ENCODE measurements around the gene AFDN.

Gene AFDN

DNA sequence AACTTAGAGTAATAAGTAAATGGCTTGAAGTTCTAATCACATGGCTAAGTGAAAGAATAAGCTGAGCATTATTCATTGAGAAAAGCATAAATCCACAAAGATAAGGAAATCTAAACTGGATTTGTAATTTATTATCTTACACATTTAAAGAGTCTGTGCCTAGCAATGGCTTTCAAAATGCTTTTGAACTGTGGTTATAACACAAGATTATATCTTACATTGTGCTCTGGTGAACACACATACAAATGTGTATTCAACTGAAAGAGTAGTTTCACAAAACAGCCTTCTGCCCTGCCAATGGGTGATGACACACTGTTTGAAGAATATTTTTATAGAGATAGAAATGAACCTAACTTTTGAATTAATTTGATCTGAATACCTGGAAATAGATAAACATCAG, 83.3 kb downstream of the AFDN start:
- no peaks in the 10 kb centered on the region for H3K27me3 ChIP-seq (ENCODE audit: insufficient read depth, low read length, poor library complexity)
- no peak overlapping the region for H3K27ac ChIP-seq (ENCODE audit: low read length)
- H2AFZ ChIP-seq (ENCODE audit: low read depth, low read length): no peak overlapping the region
- no peak overlapping the region for H3K9ac ChIP-seq (ENCODE audit: low read depth, low read length)
- no peaks in the 10 kb centered on the region for H3K9me3 ChIP-seq (ENCODE audit: insufficient read depth, low read length, severe bottlenecking)
- DNase-seq: no peak
- no peaks in the 10 kb centered on the region for H3K79me2 ChIP-seq (ENCODE audit: insufficient read depth, low read length)
- H3K36me3 ChIP-seq (ENCODE audit: insufficient read depth, low read length): no peaks in the 10 kb centered on the region
- TF ChIP-seq EZH2 (IDR thresholded peaks at IDR 0.05; ENCODE audit: borderline replicate concordance, low read depth, low read length, severe bottlenecking) (no peak), CTCF (IDR thresholded peaks at IDR 0.05; ENCODE audit: borderline replicate concordance, extremely low read depth, low read length, poor library complexity, severe bottlenecking) (no peak)
- H3K4me1 ChIP-seq (ENCODE audit: insufficient read depth, low read length): no peaks in the 10 kb centered on the region
- H3K4me2 ChIP-seq (ENCODE audit: insufficient read depth, low read length): no peak overlapping the region
- ATAC-seq (ENCODE audit: insufficient read depth, low read depth): no peak
- no peak overlapping the region for H3K4me3 ChIP-seq (ENCODE audit: low read depth in 1 of 2, low read length in 2 of 2)
- H4K20me1 ChIP-seq (ENCODE audit: insufficient read depth, low read length): no peaks in the 10 kb centered on the region

- H4K20me1 ChIP-seq (ENCODE audit: insufficient read depth, low read length): no peaks in the 10 kb centered on the region
- H3K79me2 ChIP-seq (ENCODE audit: insufficient read depth, low read length): no peaks in the 10 kb centered on the region
- H3K27ac ChIP-seq (ENCODE audit: low read length): no peak overlapping the region
- no peak overlapping the region for H3K9ac ChIP-seq (ENCODE audit: low read depth, low read length)
- no peak for DNase-seq
- no peaks in the 10 kb centered on the region for H3K27me3 ChIP-seq (ENCODE audit: insufficient read depth, low read length, poor library complexity)
- H2AFZ ChIP-seq (ENCODE audit: low read depth, low read length): no peak overlapping the region
- H3K4me2 ChIP-seq (ENCODE audit: insufficient read depth, low read length): no peak overlapping the region
- TF ChIP-seq EZH2 (IDR thresholded peaks at IDR 0.05; ENCODE audit: borderline replicate concordance, low read depth, low read length, severe bottlenecking): no peak
- no peak for TF ChIP-seq CTCF (IDR thresholded peaks at IDR 0.05; ENCODE audit: borderline replicate concordance, extremely low read depth, low read length, poor library complexity, severe bottlenecking)
- H3K36me3 ChIP-seq (ENCODE audit: insufficient read depth, low read length): no peaks in the 10 kb centered on the region
- H3K4me3 ChIP-seq (ENCODE audit: low read depth in 1 of 2, low read length in 2 of 2): no peak overlapping the region
- no peaks in the 10 kb centered on the region for H3K4me1 ChIP-seq (ENCODE audit: insufficient read depth, low read length)
- H3K9me3 ChIP-seq (ENCODE audit: insufficient read depth, low read length, severe bottlenecking): no peaks in the 10 kb centered on the region
- ATAC-seq (ENCODE audit: insufficient read depth, low read depth): no peak
Measured at GRCh38 chr6:167910652-167911051, 83.9 kb downstream of the AFDN start.

GRCh38 chr6:167912494-167912893, 85.8 kb downstream of the AFDN start:
- H3K4me3 ChIP-seq (ENCODE audit: low read depth in 1 of 2, low read length in 2 of 2): no peak overlapping the region
- H3K4me2 ChIP-seq (ENCODE audit: insufficient read depth, low read length): no peak overlapping the region
- no peaks in the 10 kb centered on the region for H3K79me2 ChIP-seq (ENCODE audit: insufficient read depth, low read length)
- H3K9me3 ChIP-seq (ENCODE audit: insufficient read depth, low read length, severe bottlenecking): no peaks in the 10 kb centered on the region
- no peak overlapping the region for H2AFZ ChIP-seq (ENCODE audit: low read depth, low read length)
- no peaks in the 10 kb centered on the region for H3K27me3 ChIP-seq (ENCODE audit: insufficient read depth, low read length, poor library complexity)
- no peaks in the 10 kb centered on the region for H4K20me1 ChIP-seq (ENCODE audit: insufficient read depth, low read length)
- no peaks in the 10 kb centered on the region for H3K36me3 ChIP-seq (ENCODE audit: insufficient read depth, low read length)
- no peak for DNase-seq
- ATAC-seq (ENCODE audit: insufficient read depth, low read depth): no peak
- no peak for TF ChIP-seq CTCF (IDR thresholded peaks at IDR 0.05; ENCODE audit: borderline replicate concordance, extremely low read depth, low read length, poor library complexity, severe bottlenecking)
- TF ChIP-seq EZH2 (IDR thresholded peaks at IDR 0.05; ENCODE audit: borderline replicate concordance, low read depth, low read length, severe bottlenecking): no peak
- no peak overlapping the region for H3K27ac ChIP-seq (ENCODE audit: low read length)
- H3K4me1 ChIP-seq (ENCODE audit: insufficient read depth, low read length): no peaks in the 10 kb centered on the region
- no peak overlapping the region for H3K9ac ChIP-seq (ENCODE audit: low read depth, low read length)

DNA sequence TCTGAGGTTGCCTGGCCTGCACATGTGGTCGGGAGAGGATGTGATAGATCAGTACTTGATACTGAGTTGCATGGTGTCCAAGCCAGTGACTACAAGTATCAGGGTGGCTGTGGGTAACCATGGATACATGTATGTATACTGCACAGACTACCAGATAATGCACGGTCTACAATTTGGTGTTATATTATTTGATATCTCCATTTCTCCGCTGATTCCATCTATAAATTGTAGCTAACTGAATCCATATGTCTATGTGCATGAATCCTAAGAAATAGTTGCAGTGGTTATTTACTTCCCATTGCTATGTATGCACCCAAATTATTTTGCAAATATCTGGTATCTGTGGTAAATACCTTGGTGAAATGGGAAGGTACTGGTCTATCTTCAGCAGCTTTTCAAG, 87.0 kb downstream of the AFDN start:
- H3K27ac ChIP-seq (ENCODE audit: low read length): no peak overlapping the region
- no peaks in the 10 kb centered on the region for H3K36me3 ChIP-seq (ENCODE audit: insufficient read depth, low read length)
- no peak overlapping the region for H3K9ac ChIP-seq (ENCODE audit: low read depth, low read length)
- ATAC-seq (ENCODE audit: insufficient read depth, low read depth) (no peak), DNase-seq (no peak)
- H3K79me2 ChIP-seq (ENCODE audit: insufficient read depth, low read length): no peaks in the 10 kb centered on the region
- H2AFZ ChIP-seq (ENCODE audit: low read depth, low read length): no peak overlapping the region
- H3K4me2 ChIP-seq (ENCODE audit: insufficient read depth, low read length): no peak overlapping the region
- TF ChIP-seq CTCF (IDR thresholded peaks at IDR 0.05; ENCODE audit: borderline replicate concordance, extremely low read depth, low read length, poor library complexity, severe bottlenecking) (no peak), EZH2 (IDR thresholded peaks at IDR 0.05; ENCODE audit: borderline replicate concordance, low read depth, low read length, severe bottlenecking) (no peak)
- no peaks in the 10 kb centered on the region for H3K4me1 ChIP-seq (ENCODE audit: insufficient read depth, low read length)
- H3K9me3 ChIP-seq (ENCODE audit: insufficient read depth, low read length, severe bottlenecking): no peaks in the 10 kb centered on the region
- H3K27me3 ChIP-seq (ENCODE audit: insufficient read depth, low read length, poor library complexity): no peaks in the 10 kb centered on the region
- H3K4me3 ChIP-seq (ENCODE audit: low read depth in 1 of 2, low read length in 2 of 2): no peak overlapping the region
- no peaks in the 10 kb centered on the region for H4K20me1 ChIP-seq (ENCODE audit: insufficient read depth, low read length)

All from DND-41 (cell line).